DND-41 (cell line): ENCODE results near the gene RPS6KA1.

Experiments
- CTCF ChIP-seq: IDR thresholded peaks from 2 replicates; pipeline ENCODE4 v1.5.1; 2012; ENCODE audit warnings: borderline replicate concordance, low read length, moderate library complexity, mild to moderate bottlenecking; ENCODE audit not compliant: poor library complexity, severe bottlenecking; ENCODE audit errors: extremely low read depth
- EZH2 ChIP-seq: IDR thresholded peaks from 3 replicates; pipeline ENCODE4 v1.6.1; 2012; ENCODE audit warnings: borderline replicate concordance, low read depth, mild to moderate bottlenecking, moderate library complexity, low read length, inconsistent platforms; ENCODE audit not compliant: severe bottlenecking

- no peak for TF ChIP-seq CTCF
- TF ChIP-seq EZH2, result no peak
Measured at GRCh38 chr1:26529405-26529654, 231 bp upstream of the RPS6KA1 start.
